Measurements from ENCODE around the gene C10orf53. TPM values are rescaled to one million over a fixed set of nuclear protein-coding genes. Genes with fewer than 3 reads are reported as not detected.

C10orf53 gene
- total RNA-seq, 1 experiment from 2014 or later, result not detected

GRCh38 chr10:49664006-49664841 lies 15.2 kb upstream of the C10orf53 start:
- Mint-ChIP-seq H3K4me3 (no peak overlapping the region), H3K36me3 (peaks cover 1% of the 10 kb centered on the region), H3K9me3 (peaks cover 7% of the 10 kb centered on the region), H3K27ac (no peak overlapping the region), H3K27me3 (ENCODE audit: low read depth) (peaks cover 69% of the 10 kb centered on the region), H3K4me1 (peaks cover 20% of the 10 kb centered on the region)
- no peak for ATAC-seq
- no peak for TF ChIP-seq ATF3 (CRISPR knock-in tag; conservative IDR thresholded peaks at IDR 0.05)
- no peak for TF ChIP-seq HMGXB4 (CRISPR knock-in tag; IDR thresholded peaks at IDR 0.05)
- TF ChIP-seq ZNF532 (CRISPR knock-in tag; IDR thresholded peaks at IDR 0.05; ENCODE audit: borderline replicate concordance), result no peak
- no peak for TF ChIP-seq NFE2L1 (CRISPR knock-in tag; IDR thresholded peaks at IDR 0.05)
- TF ChIP-seq CREM (CRISPR knock-in tag; IDR thresholded peaks at IDR 0.05), result no peak
- TF ChIP-seq ARID4B (CRISPR knock-in tag; IDR thresholded peaks at IDR 0.05; ENCODE audit: borderline replicate concordance), result no peak
- TF ChIP-seq, protein P1, sequence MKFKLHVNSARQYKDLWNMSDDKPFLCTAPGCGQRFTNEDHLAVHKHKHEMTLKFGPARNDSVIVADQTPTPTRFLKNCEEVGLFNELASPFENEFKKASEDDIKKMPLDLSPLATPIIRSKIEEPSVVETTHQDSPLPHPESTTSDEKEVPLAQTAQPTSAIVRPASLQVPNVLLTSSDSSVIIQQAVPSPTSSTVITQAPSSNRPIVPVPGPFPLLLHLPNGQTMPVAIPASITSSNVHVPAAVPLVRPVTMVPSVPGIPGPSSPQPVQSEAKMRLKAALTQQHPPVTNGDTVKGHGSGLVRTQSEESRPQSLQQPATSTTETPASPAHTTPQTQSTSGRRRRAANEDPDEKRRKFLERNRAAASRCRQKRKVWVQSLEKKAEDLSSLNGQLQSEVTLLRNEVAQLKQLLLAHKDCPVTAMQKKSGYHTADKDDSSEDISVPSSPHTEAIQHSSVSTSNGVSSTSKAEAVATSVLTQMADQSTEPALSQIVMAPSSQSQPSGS (CRISPR knock-in tag; IDR thresholded peaks at IDR 0.05; ENCODE audit: borderline replicate concordance, low read depth), result no peak
- TF ChIP-seq ZNF138 (CRISPR knock-in tag; conservative IDR thresholded peaks at IDR 0.05), result no peak
- no peak for TF ChIP-seq SMAD4 (CRISPR knock-in tag; IDR thresholded peaks at IDR 0.05)
- TF ChIP-seq TEAD1 (CRISPR knock-in tag; IDR thresholded peaks at IDR 0.05), result no peak
- TF ChIP-seq KAT7 (CRISPR knock-in tag; IDR thresholded peaks at IDR 0.05; ENCODE audit: borderline replicate concordance), result no peak
- TF ChIP-seq, protein P2, sequence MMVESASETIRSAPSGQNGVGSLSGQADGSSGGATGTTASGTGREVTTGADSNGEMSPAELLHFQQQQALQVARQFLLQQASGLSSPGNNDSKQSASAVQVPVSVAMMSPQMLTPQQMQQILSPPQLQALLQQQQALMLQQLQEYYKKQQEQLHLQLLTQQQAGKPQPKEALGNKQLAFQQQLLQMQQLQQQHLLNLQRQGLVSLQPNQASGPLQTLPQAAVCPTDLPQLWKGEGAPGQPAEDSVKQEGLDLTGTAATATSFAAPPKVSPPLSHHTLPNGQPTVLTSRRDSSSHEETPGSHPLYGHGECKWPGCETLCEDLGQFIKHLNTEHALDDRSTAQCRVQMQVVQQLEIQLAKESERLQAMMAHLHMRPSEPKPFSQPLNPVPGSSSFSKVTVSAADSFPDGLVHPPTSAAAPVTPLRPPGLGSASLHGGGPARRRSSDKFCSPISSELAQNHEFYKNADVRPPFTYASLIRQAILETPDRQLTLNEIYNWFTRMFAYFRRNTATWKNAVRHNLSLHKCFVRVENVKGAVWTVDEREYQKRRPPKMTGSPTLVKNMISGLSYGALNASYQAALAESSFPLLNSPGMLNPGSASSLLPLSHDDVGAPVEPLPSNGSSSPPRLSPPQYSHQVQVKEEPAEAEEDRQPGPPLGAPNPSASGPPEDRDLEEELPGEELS (CRISPR knock-in tag; IDR thresholded peaks at IDR 0.05), result no peak
- TF ChIP-seq TP53 (CRISPR knock-in tag; IDR thresholded peaks at IDR 0.05), result no peak
- TF ChIP-seq TEAD4 (CRISPR knock-in tag; IDR thresholded peaks at IDR 0.05), result no peak
- TF ChIP-seq ZNF512 (CRISPR knock-in tag; IDR thresholded peaks at IDR 0.05; ENCODE audit: borderline replicate concordance), result no peak
- no peak for TF ChIP-seq ELF4 (CRISPR knock-in tag; IDR thresholded peaks at IDR 0.05; ENCODE audit: low read depth)
- no peak for TF ChIP-seq RELA (CRISPR knock-in tag; IDR thresholded peaks at IDR 0.05; ENCODE audit: borderline replicate concordance)
- no peak for TF ChIP-seq TCF7 (CRISPR knock-in tag; IDR thresholded peaks at IDR 0.05; ENCODE audit: low read depth)
- no peak for DNase-seq (ENCODE audit: low spot score)
- POLR2A ChIA-PET, result interaction anchor here (0.7 to 1.1 kb wide), 2 partner anchors 14 to 15 kb away, joined by 3 read pairs; partner anchors contain the start of gene C10orf53
- CTCF ChIA-PET, result no interaction called here

Data from WTC11 (cell line).